Gastroesophageal sphincter (tissue), 4 donors: Measurements from ENCODE around the gene EZH1. TPM values are rescaled to one million over a fixed set of nuclear protein-coding genes. Genes with fewer than 3 reads are reported as not detected.

ENCODE experiments used
- ATAC-seq: fragments of 150-250 bp; one replicate; pipeline ENCODE4 v1.9.1; 2016; ENCODE audit warnings: mild to moderate bottlenecking, moderate library complexity
- H3K27ac ChIP-seq, 4 donors: fragments of 200-600 bp; sonication (generic) in 3 of 4; 1 replicate in 3 of 4; 2 replicates in 1 of 4; pipeline ENCODE4 v1.5.1; 2016 to 2019
- H3K27me3 ChIP-seq: fragments of 200-600 bp; sonication (generic); one replicate; pipeline ENCODE4 v1.5.1; 2019
- H3K36me3 ChIP-seq, 2 donors: fragments of 200-600 bp; sonication (generic); one replicate each; pipeline ENCODE4 v1.5.1; 2019; ENCODE audit warnings: control low read depth in 1 of 2
- H3K4me1 ChIP-seq, 3 donors: fragments of 200-600 bp; sonication (generic); 1 replicate in 2 of 3; 2 replicates in 1 of 3; pipeline ENCODE4 v1.5.1; 2016 to 2019; ENCODE audit warnings: control low read depth in 2 of 3
- H3K4me3 ChIP-seq, 2 donors: fragments of 200-600 bp; sonication (generic); one replicate each; pipeline ENCODE4 v1.5.1; 2019; ENCODE audit warnings: mild to moderate bottlenecking in 1 of 2, moderate library complexity in 1 of 2
- H3K9me3 ChIP-seq, 3 donors: fragments of 200-600 bp; sonication (generic); one replicate each; pipeline ENCODE4 v1.5.1; 2017 to 2019; ENCODE audit warnings: control low read depth in 2 of 3
- EP300 ChIP-seq: sonication (generic); formaldehyde crosslinking; IDR thresholded peaks from one replicate; pipeline ENCODE4 v1.6.1; 2017; ENCODE audit warnings: antibody characterized with exemption, mild to moderate bottlenecking
- POLR2A ChIP-seq, 2 donors: fragments of 450-650 bp; IDR thresholded peaks; one replicate each; pipeline ENCODE4 v1.6.1; 2017; ENCODE audit warnings: antibody characterized with exemption in 2 of 2, mild to moderate bottlenecking in 2 of 2, moderate library complexity in 1 of 2
- POLR2AphosphoS5 ChIP-seq: sonication (generic); formaldehyde crosslinking; IDR thresholded peaks from one replicate; pipeline ENCODE4 v1.6.1; 2017; ENCODE audit warnings: antibody characterized with exemption
- WGBS, 2 donors: methylation state at CpG; one replicate each; pipeline ENCODE4 v1.1.5; 2018; ENCODE audit warnings: low coverage in 1 of 2; 5-methylcytosine and 5-hydroxymethylcytosine counted together
- total RNA-seq, 4 donors: library from RNA; depleted of rRNA; stranded (reverse); fragments of >200 nt; gene quantifications; one replicate each; pipeline ENCODE4 v1.1.0, GENCODE V29; 2016
- TF ChIP-seq, protein P1 (sequence below), 4 experiments: fragments of 200-600 bp in 2 of 4; fragments of 450-650 bp in 2 of 4; sonication (generic) in 1 of 4; IDR thresholded peaks; one replicate each; pipeline ENCODE4 v1.5.1; 2017 to 2019; ENCODE audit warnings: antibody characterized with exemption in 4 of 4, mild to moderate bottlenecking in 2 of 4, moderate library complexity in 2 of 4

The EZH1 gene
- total RNA-seq, 4 donors from 2014 or later = 57.2 to 90.4 (median 59.7) TPM

DNA sequence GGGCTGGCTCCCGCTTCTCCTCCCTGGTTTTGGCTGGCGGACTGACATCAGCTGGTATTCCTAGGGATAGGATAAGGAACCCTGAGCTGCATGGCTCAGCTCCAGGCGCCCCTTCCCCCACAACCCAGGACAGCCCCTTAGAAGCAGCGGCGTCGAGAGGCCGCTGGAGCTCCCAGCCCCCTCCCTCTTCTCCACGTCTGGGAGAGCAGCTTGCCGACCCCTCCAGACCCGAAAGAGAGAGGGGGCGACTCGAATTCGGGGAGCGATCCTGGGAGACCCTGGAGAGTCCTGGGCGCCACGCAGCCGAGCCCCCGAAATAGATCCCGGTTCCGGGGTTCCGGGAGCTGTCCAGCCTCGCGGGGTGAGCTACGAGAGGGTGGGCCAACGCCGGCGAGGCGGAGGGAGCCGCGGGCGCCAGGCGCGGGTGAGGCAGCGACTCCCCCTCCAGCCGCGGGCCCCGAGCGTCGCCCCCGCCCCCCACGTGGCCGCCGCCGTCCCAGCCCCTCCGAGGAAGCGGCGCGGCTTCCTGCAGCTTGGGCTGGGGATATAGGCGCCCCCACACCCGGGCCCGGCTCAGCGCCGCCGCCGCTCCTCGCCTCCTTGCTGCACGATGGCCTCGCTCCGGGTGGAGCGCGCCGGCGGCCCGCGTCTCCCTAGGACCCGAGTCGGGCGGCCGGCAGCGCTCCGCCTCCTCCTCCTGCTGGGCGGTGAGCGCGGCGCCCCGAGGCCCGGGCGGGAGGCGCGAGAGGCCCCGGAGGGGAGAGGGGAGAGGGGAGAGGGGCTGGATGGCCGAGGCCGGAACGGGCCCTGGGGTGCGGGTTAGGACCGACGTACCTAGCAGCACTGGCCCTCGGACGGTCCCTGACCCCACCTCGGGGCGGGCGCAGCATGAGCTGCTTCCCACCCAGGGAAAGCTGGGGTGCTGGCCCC lies 16.1 kb upstream of the EZH1 start, which contains the start of gene RAMP2:
RAMP2 (plus strand) TSS at position 576 of the 930 bp plus-strand sequence; CDS start at position 611, 35 bp downstream.
- no peaks in the 10 kb centered on the region for H3K36me3 ChIP-seq
- peaks cover 0 to 37% (median 10%) of the 10 kb centered on the region in 3 donors for H3K4me1 ChIP-seq
- TF ChIP-seq, protein P1, sequence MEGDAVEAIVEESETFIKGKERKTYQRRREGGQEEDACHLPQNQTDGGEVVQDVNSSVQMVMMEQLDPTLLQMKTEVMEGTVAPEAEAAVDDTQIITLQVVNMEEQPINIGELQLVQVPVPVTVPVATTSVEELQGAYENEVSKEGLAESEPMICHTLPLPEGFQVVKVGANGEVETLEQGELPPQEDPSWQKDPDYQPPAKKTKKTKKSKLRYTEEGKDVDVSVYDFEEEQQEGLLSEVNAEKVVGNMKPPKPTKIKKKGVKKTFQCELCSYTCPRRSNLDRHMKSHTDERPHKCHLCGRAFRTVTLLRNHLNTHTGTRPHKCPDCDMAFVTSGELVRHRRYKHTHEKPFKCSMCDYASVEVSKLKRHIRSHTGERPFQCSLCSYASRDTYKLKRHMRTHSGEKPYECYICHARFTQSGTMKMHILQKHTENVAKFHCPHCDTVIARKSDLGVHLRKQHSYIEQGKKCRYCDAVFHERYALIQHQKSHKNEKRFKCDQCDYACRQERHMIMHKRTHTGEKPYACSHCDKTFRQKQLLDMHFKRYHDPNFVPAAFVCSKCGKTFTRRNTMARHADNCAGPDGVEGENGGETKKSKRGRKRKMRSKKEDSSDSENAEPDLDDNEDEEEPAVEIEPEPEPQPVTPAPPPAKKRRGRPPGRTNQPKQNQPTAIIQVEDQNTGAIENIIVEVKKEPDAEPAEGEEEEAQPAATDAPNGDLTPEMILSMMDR (IDR thresholded peaks at IDR 0.05) = peak in 1 of 4 experiments; percentile 28
- TF ChIP-seq EP300 = no peak
- no peak for TF ChIP-seq POLR2AphosphoS5
- peak in 1 of 2 donors; percentile 5 for TF ChIP-seq POLR2A (IDR thresholded peaks at IDR 0.05)
- peak within 1 kb of the TSS in 3 of 4 donors; percentile 67 to 79 (median 70) for H3K27ac ChIP-seq
- peaks cover 34% of the 10 kb centered on the region for H3K27me3 ChIP-seq
- no CpG with 5 or more reads among the region's 92 CpGs for WGBS, 2 donors
- H3K4me3 ChIP-seq = peak within 1 kb of the TSS; percentile 33 to 69
- peak; percentile 54 for ATAC-seq
- no peaks in the 10 kb centered on the region for H3K9me3 ChIP-seq

DNA sequence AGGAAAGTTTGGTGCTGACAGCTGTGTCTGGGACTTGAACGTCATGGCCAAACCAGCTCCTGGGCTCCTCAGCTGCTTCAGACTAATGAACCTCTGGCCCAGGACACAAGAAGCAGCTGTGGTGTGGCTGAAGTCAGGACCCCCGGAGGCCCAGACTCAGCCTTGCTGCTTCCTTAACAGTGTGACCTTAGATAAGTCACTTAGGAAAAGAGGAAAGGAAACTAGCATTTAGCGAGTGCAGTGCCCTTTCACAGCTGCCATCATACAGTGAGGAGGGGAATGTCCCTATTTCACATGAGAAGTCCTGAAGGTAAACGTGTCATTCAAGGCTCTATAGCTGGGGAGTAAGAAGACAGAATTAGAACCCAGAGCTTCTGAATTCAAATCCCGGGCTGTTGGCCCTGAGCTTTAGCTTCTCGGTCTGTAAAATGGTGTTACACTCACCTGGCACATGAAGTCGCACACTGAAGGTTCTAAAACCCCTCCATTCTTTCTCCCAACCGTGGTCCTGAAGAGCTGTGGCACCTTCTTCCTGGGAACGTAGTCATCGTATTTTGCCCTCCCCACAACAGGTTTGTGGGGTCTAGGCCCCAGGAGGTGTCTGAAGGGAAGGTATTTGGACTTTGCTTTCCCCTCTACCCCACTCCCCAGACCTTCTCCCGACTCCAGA lies 15.3 kb upstream of the EZH1 start:
- 58 to 72% methylated on average over 7 to 9 of the region's 11 CpGs for WGBS, 2 donors
- TF ChIP-seq EP300 = no peak
- TF ChIP-seq, protein P1 (IDR thresholded peaks at IDR 0.05) = no peak
- no peak for TF ChIP-seq POLR2AphosphoS5
- TF ChIP-seq POLR2A (IDR thresholded peaks at IDR 0.05) = no peak
- ATAC-seq = no peak
- Histone ChIP-seq H3K4me1 (peaks cover 0 to 37% (median 10%) of the 10 kb centered on the region in 3 donors), H3K36me3 (no peaks in the 10 kb centered on the region), H3K9me3 (no peaks in the 10 kb centered on the region), H3K4me3 (peak overlapping the region in 1 of 2 donors; percentile 69), H3K27me3 (peaks cover 31% of the 10 kb centered on the region), H3K27ac (peak overlapping the region in 3 of 4 donors; percentile 67 to 79 (median 70))

DNA sequence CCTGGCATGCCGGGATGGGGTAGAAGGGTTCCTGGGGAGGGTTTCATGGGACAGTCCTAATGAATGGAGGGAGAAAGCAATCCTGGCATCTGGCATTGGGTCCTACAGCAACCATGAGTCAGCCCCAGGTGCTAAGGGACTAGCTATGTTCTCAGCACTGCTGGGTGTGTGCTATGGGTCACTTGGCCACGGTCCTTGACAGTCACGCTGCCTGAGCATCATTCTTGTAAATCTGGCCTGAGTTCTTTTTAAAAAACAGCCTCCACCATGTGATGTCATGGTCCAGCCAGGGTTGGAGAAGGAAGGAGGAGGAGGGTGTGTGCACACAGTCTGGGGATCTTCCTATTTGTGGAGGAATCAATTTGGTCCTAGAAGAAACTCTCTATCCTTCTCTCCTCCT lies 9.9 kb upstream of the EZH1 start:
- Histone ChIP-seq H3K4me3 (no peak overlapping the region), H3K4me1 (peaks cover 0 to 23% (median 13%) of the 10 kb centered on the region in 3 donors), H3K9me3 (no peaks in the 10 kb centered on the region), H3K27me3 (no peaks in the 10 kb centered on the region), H3K27ac (peak overlapping the region in 2 of 4 donors; percentile 30 to 32), H3K36me3 (no peaks in the 10 kb centered on the region)
- ATAC-seq = peak; percentile 96
- 20 to 58% methylated on average over 1 to 2 of the region's 3 CpGs for WGBS, 2 donors
- TF ChIP-seq, protein P1 (IDR thresholded peaks at IDR 0.05) = no peak
- no peak for TF ChIP-seq POLR2AphosphoS5
- TF ChIP-seq POLR2A (IDR thresholded peaks at IDR 0.05) = no peak
- no peak for TF ChIP-seq EP300

DNA sequence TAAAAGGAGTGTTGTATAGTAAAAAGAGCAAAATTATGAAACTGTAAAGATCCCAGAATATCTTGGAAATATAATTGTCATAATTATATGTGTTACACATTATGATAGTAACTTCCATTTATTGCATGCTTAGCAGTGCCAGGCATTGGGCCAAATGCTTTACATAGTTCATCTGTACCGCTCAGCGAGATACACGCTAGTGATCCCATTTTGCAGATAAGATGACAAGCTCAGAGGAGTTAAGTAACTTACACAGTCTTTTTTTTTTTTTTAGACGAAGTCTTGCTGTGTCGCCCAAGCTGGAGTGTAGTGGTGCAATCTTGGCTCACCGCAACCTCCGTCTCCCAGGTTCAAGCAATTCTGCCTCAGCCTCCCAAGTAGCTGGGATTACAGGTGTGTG lies 6.8 kb upstream of the EZH1 start:
- WGBS, 2 donors = 42 to 44% methylated on average over 6 to 7 of the region's 7 CpGs
- TF ChIP-seq POLR2A (IDR thresholded peaks at IDR 0.05) = no peak
- TF ChIP-seq, protein P1 (IDR thresholded peaks at IDR 0.05) = no peak
- no peak for TF ChIP-seq EP300
- Histone ChIP-seq H3K4me1 (peaks cover 0 to 50% (median 27%) of the 10 kb centered on the region in 3 donors), H3K27me3 (no peaks in the 10 kb centered on the region), H3K9me3 (no peaks in the 10 kb centered on the region), H3K36me3 (no peaks in the 10 kb centered on the region), H3K27ac (no peak overlapping the region), H3K4me3 (no peak overlapping the region)
- ATAC-seq = no peak
